Neural crest cell (in vitro differentiated cells): Measurements from ENCODE around the gene CIDEB. TPM values are rescaled to one million over a fixed set of nuclear protein-coding genes. Genes with fewer than 3 reads are reported as not detected.

Experiments used
- DNase-seq: peaks from one replicate; pipeline ENCODE4 v3.0.0; 2021; ENCODE audit warnings: low read depth, mixed read lengths, low spot score
- H3K27ac Mint-ChIP-seq: one replicate; pipeline ENCODE4 v1.8.0; 2021; ENCODE audit warnings: mild to moderate bottlenecking, mixed read lengths; ENCODE audit not compliant: unreplicated experiment
- H3K27me3 Mint-ChIP-seq: 2 replicates; pipeline ENCODE4 v1.8.0; 2021; ENCODE audit warnings: low read depth, mild to moderate bottlenecking, mixed read lengths
- H3K36me3 Mint-ChIP-seq: 2 replicates; pipeline ENCODE4 v1.8.0; 2021; ENCODE audit warnings: low read depth, mild to moderate bottlenecking, mixed read lengths
- H3K4me1 Mint-ChIP-seq: 2 replicates; pipeline ENCODE4 v1.8.0; 2021; ENCODE audit warnings: mixed read lengths
- H3K4me3 Mint-ChIP-seq: one replicate; pipeline ENCODE4 v1.8.0; 2021; ENCODE audit warnings: mild to moderate bottlenecking, mixed read lengths
- H3K9me3 Mint-ChIP-seq: 2 replicates; pipeline ENCODE4 v1.8.0; 2021; ENCODE audit warnings: mixed read lengths
- total RNA-seq: library from RNA; stranded (reverse); gene quantifications from 2 replicates; pipeline ENCODE4 v1.2.1, GENCODE V29; 2021
- TF ChIP-seq, protein P1 (sequence below): fragments of 200-600 bp; sonication (generic); conservative IDR thresholded peaks from 2 replicates; pipeline ENCODE4 v1.5.0; 2021; ENCODE audit warnings: antibody characterized with exemption, mild to moderate bottlenecking

CIDEB gene
- total RNA-seq, 1 donor from 2014 or later = not detected

DNA sequence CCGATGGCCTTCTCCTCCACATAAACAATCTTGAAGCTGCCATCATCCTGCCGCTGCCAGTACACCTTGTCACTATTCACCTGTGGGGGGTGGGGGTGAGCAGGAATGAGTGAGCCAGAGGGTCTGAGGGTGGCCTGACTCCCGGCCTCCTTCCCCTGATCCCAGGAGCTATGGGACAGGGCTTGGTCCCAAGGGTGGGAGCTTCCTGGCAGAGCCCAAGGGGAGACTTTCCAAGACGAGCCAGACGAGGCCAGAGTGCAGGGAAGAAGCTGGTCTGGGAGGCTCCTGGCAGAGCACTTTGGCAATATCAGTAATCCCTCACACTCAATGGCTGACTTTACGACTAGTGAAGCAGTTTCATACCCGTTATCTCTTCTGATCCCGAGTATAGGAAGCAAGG is 52.3 kb downstream of the CIDEB start:
- Mint-ChIP-seq H3K27me3 (no peaks in the 10 kb centered on the region), H3K4me1 (no peaks in the 10 kb centered on the region), H3K9me3 (no peaks in the 10 kb centered on the region), H3K27ac (no peak overlapping the region), H3K4me3 (no peak overlapping the region), H3K36me3 (no peaks in the 10 kb centered on the region)
- DNase-seq = no peak
- TF ChIP-seq, protein P1, sequence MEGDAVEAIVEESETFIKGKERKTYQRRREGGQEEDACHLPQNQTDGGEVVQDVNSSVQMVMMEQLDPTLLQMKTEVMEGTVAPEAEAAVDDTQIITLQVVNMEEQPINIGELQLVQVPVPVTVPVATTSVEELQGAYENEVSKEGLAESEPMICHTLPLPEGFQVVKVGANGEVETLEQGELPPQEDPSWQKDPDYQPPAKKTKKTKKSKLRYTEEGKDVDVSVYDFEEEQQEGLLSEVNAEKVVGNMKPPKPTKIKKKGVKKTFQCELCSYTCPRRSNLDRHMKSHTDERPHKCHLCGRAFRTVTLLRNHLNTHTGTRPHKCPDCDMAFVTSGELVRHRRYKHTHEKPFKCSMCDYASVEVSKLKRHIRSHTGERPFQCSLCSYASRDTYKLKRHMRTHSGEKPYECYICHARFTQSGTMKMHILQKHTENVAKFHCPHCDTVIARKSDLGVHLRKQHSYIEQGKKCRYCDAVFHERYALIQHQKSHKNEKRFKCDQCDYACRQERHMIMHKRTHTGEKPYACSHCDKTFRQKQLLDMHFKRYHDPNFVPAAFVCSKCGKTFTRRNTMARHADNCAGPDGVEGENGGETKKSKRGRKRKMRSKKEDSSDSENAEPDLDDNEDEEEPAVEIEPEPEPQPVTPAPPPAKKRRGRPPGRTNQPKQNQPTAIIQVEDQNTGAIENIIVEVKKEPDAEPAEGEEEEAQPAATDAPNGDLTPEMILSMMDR = no peak

Other genes starting within 250 kb of the CIDEB start
- gene CPNE6, start 236.4 kb downstream of the CIDEB start, total RNA-seq = not detected in 2 replicates
- 26.1 and 26.7 TPM in 2 replicates for gene PCK2, start 213.7 kb downstream of the CIDEB start, total RNA-seq
- 52.5 and 53.9 TPM in 2 replicates for gene DCAF11, start 193.2 kb downstream of the CIDEB start, total RNA-seq
- 1.2 and 2.3 TPM in 2 replicates for gene NRL, start 193.0 kb downstream of the CIDEB start, total RNA-seq
- 0.42 and 0.66 TPM in 2 replicates for gene FITM1, start 177.3 kb downstream of the CIDEB start, total RNA-seq
- 81.4 and 88.5 TPM in 2 replicates for gene PSME1, start 171.8 kb downstream of the CIDEB start, total RNA-seq
- gene EMC9, start 166.4 kb downstream of the CIDEB start, total RNA-seq = 28.3 and 30.3 TPM in 2 replicates
- 125 and 131 TPM in 2 replicates for gene PSME2, start 161.4 kb downstream of the CIDEB start, total RNA-seq
- gene RNF31, start 160.5 kb downstream of the CIDEB start, total RNA-seq = 65.5 and 82.2 TPM in 2 replicates
- 22.9 and 23.0 TPM in 2 replicates for gene IRF9, start 146.7 kb downstream of the CIDEB start, total RNA-seq
- 160 and 163 TPM in 2 replicates for gene REC8, start 135.9 kb downstream of the CIDEB start, total RNA-seq
- 88.3 and 88.7 TPM in 2 replicates for gene IPO4, start 119.2 kb downstream of the CIDEB start, total RNA-seq
- gene TM9SF1, start 112.5 kb downstream of the CIDEB start, total RNA-seq = 45.6 and 47.4 TPM in 2 replicates
- gene TSSK4, start 102.3 kb downstream of the CIDEB start, total RNA-seq = 0.47 and 0.48 TPM in 2 replicates
- 42.2 and 44.7 TPM in 2 replicates for gene CHMP4A, start 94.5 kb downstream of the CIDEB start, total RNA-seq
- gene MDP1, start 91.9 kb downstream of the CIDEB start, total RNA-seq = 19.0 and 25.9 TPM in 2 replicates
- gene NEDD8, start 75.6 kb downstream of the CIDEB start, total RNA-seq = 191 and 208 TPM in 2 replicates
- gene GMPR2, start 75.0 kb downstream of the CIDEB start, total RNA-seq = 64.0 and 66.2 TPM in 2 replicates
- 63.4 and 66.7 TPM in 2 replicates for gene TINF2, start 65.4 kb downstream of the CIDEB start, total RNA-seq
- gene TGM1, start 44.8 kb downstream of the CIDEB start, total RNA-seq = 4.5 and 6.4 TPM in 2 replicates
- gene RABGGTA, start 36.4 kb downstream of the CIDEB start, total RNA-seq = 22.8 and 25.4 TPM in 2 replicates
- 17.2 and 19.1 TPM in 2 replicates for gene DHRS1, start 8.2 kb downstream of the CIDEB start, total RNA-seq
- 34.5 and 34.8 TPM in 2 replicates for gene NOP9, start 8.1 kb downstream of the CIDEB start, total RNA-seq
- gene LTB4R2, start 2.2 kb upstream of the CIDEB start, total RNA-seq = 7.9 and 9.4 TPM in 2 replicates
- 4.7 and 5.3 TPM in 2 replicates for gene LTB4R, start 3.5 kb upstream of the CIDEB start, total RNA-seq
- 0.49 TPM in 1 of 2 replicates, not detected in the other for gene ADCY4, start 27.1 kb upstream of the CIDEB start, total RNA-seq
- gene RIPK3, start 32.0 kb upstream of the CIDEB start, total RNA-seq = not detected in 2 replicates
- gene NFATC4, start 60.2 kb upstream of the CIDEB start, total RNA-seq = 44.3 and 47.8 TPM in 2 replicates
- 10.3 and 10.4 TPM in 2 replicates for gene NYNRIN, start 91.0 kb upstream of the CIDEB start, total RNA-seq
- gene CBLN3, start 121.7 kb upstream of the CIDEB start, total RNA-seq = 0.86 and 1.0 TPM in 2 replicates
- 49.3 and 52.3 TPM in 2 replicates for gene KHNYN, start 122.0 kb upstream of the CIDEB start, total RNA-seq
- 64.6 and 76.7 TPM in 2 replicates for gene SDR39U1, start 134.8 kb upstream of the CIDEB start, total RNA-seq
- not detected in 2 replicates for gene CMA1, start 200.3 kb upstream of the CIDEB start, total RNA-seq